Measurements from ENCODE around the gene GDE1. TPM values are rescaled to one million over a fixed set of nuclear protein-coding genes. Genes with fewer than 3 reads are reported as not detected.

Gene GDE1
- total RNA-seq, 2 donors from 2014 or later = 49.9 to 56.5 TPM

DNA sequence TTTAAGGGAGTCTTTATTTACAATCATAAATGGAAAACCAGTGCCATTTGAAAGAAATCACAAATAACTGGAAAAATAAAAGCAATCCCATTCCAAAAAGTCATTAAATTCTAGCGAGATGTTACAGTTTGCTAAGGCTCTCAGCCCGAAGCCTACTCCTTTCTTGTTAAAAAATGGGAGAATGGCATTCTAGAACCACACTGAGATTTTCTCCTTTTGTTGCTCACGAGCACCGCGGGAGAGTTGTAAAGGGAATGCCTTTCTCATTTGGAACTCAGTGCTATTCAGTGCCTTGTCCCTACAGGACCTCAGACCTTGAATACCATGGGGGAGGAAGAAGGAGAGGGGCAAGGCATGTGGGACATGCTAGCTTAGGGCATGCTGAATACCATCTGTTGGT is 36.3 kb downstream of the GDE1 start:
- TF ChIP-seq, protein P1, sequence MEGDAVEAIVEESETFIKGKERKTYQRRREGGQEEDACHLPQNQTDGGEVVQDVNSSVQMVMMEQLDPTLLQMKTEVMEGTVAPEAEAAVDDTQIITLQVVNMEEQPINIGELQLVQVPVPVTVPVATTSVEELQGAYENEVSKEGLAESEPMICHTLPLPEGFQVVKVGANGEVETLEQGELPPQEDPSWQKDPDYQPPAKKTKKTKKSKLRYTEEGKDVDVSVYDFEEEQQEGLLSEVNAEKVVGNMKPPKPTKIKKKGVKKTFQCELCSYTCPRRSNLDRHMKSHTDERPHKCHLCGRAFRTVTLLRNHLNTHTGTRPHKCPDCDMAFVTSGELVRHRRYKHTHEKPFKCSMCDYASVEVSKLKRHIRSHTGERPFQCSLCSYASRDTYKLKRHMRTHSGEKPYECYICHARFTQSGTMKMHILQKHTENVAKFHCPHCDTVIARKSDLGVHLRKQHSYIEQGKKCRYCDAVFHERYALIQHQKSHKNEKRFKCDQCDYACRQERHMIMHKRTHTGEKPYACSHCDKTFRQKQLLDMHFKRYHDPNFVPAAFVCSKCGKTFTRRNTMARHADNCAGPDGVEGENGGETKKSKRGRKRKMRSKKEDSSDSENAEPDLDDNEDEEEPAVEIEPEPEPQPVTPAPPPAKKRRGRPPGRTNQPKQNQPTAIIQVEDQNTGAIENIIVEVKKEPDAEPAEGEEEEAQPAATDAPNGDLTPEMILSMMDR (conservative IDR thresholded peaks at IDR 0.05) = no peak
- 86 to 94% methylated on average over 3 to 5 of the region's 5 CpGs for WGBS, 2 experiments (ENCODE audit: insufficient coverage in 1 of 2, insufficient read length in 1 of 2)
- Mint-ChIP-seq H3K4me1 (peaks cover 15% of the 10 kb centered on the region), H3K36me3 (ENCODE audit: low read depth) (peaks cover 3% of the 10 kb centered on the region), H3K9me3 (peaks cover 22% of the 10 kb centered on the region), H3K4me3 (no peak overlapping the region), H3K27ac (no peak overlapping the region), H3K27me3 (ENCODE audit: insufficient read depth) (no peaks in the 10 kb centered on the region)
- H3K9me3 ChIP-seq (ENCODE audit: control insufficient read depth, low read length) = peaks cover 11% of the 10 kb centered on the region
- no peaks in the 10 kb centered on the region for H3K4me1 ChIP-seq (ENCODE audit: control insufficient read depth, insufficient read depth, low read length)
- no peaks in the 10 kb centered on the region for H3K36me3 ChIP-seq (ENCODE audit: control insufficient read depth, insufficient read depth, low read length)
- H3K4me3 ChIP-seq (ENCODE audit: low read length) = no peak overlapping the region
- no peak for DNase-seq
- no peak overlapping the region for H3K9ac ChIP-seq (ENCODE audit: extremely low read depth, low read length, poor library complexity, severe bottlenecking)
- no peaks in the 10 kb centered on the region for H3K27me3 ChIP-seq (ENCODE audit: control insufficient read depth, insufficient read depth, low read length, poor library complexity, severe bottlenecking)
- H3K27ac ChIP-seq (ENCODE audit: low read depth, low read length) = no peak overlapping the region

DNA sequence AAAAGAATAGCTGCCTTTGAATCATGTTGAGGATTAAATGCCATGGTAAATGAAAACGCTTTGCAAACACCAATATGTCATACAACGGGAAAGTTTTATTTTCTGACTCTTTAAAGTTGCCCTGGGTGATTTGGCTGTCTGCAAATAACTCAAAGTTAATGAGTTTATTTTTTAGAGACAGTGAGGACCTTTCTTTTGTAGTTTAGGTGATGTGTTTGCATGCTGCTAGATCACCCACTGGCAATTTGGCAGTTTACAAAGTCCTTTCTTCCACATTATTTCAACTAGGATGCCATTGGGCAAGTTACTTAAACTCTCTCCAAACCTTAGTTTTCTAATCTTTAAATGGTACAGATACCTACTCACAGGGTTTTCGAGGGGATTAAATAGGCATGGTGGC is 37.8 kb downstream of the GDE1 start:
- Mint-ChIP-seq H3K36me3 (ENCODE audit: low read depth) (peaks cover 3% of the 10 kb centered on the region), H3K9me3 (peaks cover 22% of the 10 kb centered on the region), H3K4me1 (peaks cover 22% of the 10 kb centered on the region), H3K27ac (no peak overlapping the region), H3K4me3 (no peak overlapping the region), H3K27me3 (ENCODE audit: insufficient read depth) (no peaks in the 10 kb centered on the region)
- no peak overlapping the region for H3K27ac ChIP-seq (ENCODE audit: low read depth, low read length)
- no peak overlapping the region for H3K9ac ChIP-seq (ENCODE audit: extremely low read depth, low read length, poor library complexity, severe bottlenecking)
- H3K36me3 ChIP-seq (ENCODE audit: control insufficient read depth, insufficient read depth, low read length) = no peaks in the 10 kb centered on the region
- WGBS, 2 experiments (ENCODE audit: insufficient coverage in 1 of 2, insufficient read length in 1 of 2) = 92 to 95% methylated on average over 1 to 3 of the region's 3 CpGs
- no peak for DNase-seq
- H3K9me3 ChIP-seq (ENCODE audit: control insufficient read depth, low read length) = peaks cover 11% of the 10 kb centered on the region
- no peaks in the 10 kb centered on the region for H3K4me1 ChIP-seq (ENCODE audit: control insufficient read depth, insufficient read depth, low read length)
- no peak overlapping the region for H3K4me3 ChIP-seq (ENCODE audit: low read length)
- TF ChIP-seq, protein P1 (conservative IDR thresholded peaks at IDR 0.05) = no peak
- H3K27me3 ChIP-seq (ENCODE audit: control insufficient read depth, insufficient read depth, low read length, poor library complexity, severe bottlenecking) = no peaks in the 10 kb centered on the region

DNA sequence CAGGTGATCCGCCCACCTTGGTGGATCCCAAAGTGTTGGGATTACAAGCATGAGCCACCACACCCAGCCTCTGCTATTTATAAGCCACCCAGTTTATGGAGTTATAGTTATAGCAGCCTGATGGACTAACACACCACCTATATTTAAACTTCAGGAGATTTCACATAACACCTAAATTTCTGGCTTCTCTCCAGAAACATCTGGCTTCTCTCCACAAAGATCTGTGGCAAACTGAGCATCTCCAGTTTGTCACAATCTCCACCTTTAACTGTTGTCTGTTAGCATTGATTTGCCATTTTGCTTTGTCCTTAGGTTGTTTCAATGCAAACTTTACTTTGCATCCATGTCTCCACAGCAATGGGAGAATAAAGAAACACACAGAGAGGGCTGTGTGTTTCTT is 39.6 kb downstream of the GDE1 start:
- Mint-ChIP-seq H3K36me3 (ENCODE audit: low read depth) (peaks cover 3% of the 10 kb centered on the region), H3K27ac (no peak overlapping the region), H3K4me3 (no peak overlapping the region), H3K9me3 (peaks cover 22% of the 10 kb centered on the region), H3K27me3 (ENCODE audit: insufficient read depth) (no peaks in the 10 kb centered on the region), H3K4me1 (peaks cover 13% of the 10 kb centered on the region)
- DNase-seq = no peak
- Histone ChIP-seq H3K9ac (ENCODE audit: extremely low read depth, low read length, poor library complexity, severe bottlenecking) (no peak overlapping the region), H3K36me3 (ENCODE audit: control insufficient read depth, insufficient read depth, low read length) (no peaks in the 10 kb centered on the region), H3K27me3 (ENCODE audit: control insufficient read depth, insufficient read depth, low read length, poor library complexity, severe bottlenecking) (no peaks in the 10 kb centered on the region), H3K27ac (ENCODE audit: low read depth, low read length) (no peak overlapping the region), H3K9me3 (ENCODE audit: control insufficient read depth, low read length) (peaks cover 11% of the 10 kb centered on the region), H3K4me1 (ENCODE audit: control insufficient read depth, insufficient read depth, low read length) (no peaks in the 10 kb centered on the region), H3K4me3 (ENCODE audit: low read length) (no peak overlapping the region)
- TF ChIP-seq, protein P1 (conservative IDR thresholded peaks at IDR 0.05) = no peak
- 100% methylated on average over 1 of the region's 1 CpG; no CpG with 5 or more reads in 1 of the 2 experiments for WGBS, 2 experiments (ENCODE audit: insufficient coverage in 1 of 2, insufficient read length in 1 of 2)
